IMR-90 (cell line): Measurements from ENCODE around the gene SERPINI2. TPM values are rescaled to one million over a fixed set of nuclear protein-coding genes. Genes with fewer than 3 reads are reported as not detected.

Experiments
- ATAC-seq: fragments of 200-7000 bp; cut with Tn5 transposase; 2 replicates; pipeline ENCODE4 v1.9.1; 2020; ENCODE audit warnings: low read depth, mild to moderate bottlenecking, moderate library complexity
- BruUV-seq: library from RNA; stranded (reverse); fragments of 400-500 nt; replicated peaks from 2 replicates; lab custom pipeline; 2021; lab: Mats Ljungman, UMichigan
- CTCF ChIA-PET: fragments of 300-600 bp; formaldehyde crosslinking; extraction: SDS; loops from one replicate; lab custom pipeline; 2021; ENCODE audit warnings: antibody characterized with exemption; lab: Yijun Ruan, JAX
- POLR2A ChIA-PET: fragments of 300-600 bp; sonication (Branson Sonifier 250); formaldehyde crosslinking; loops from one replicate; lab custom pipeline; 2022; ENCODE audit warnings: antibody characterized with exemption; ENCODE audit not compliant: unreplicated experiment; lab: Charles Lee
- DNase-seq: peaks from one replicate; pipeline ENCODE4 v3.0.0; 2013
- H2AFZ ChIP-seq: replicated peaks from 2 replicates; pipeline ENCODE3; 2013; ENCODE audit warnings: low read length, mild to moderate bottlenecking; ENCODE audit not compliant: poor library complexity
- H2AK5ac ChIP-seq: 2 replicates; pipeline ENCODE4 v1.6.1; 2013; ENCODE audit warnings: low read depth, low read length, inconsistent platforms
- H2AK9ac ChIP-seq: replicated peaks from 2 replicates; pipeline ENCODE3; 2013; ENCODE audit warnings: mild to moderate bottlenecking, low read depth, low read length, moderate library complexity; ENCODE audit not compliant: poor library complexity
- H2BK120ac ChIP-seq: 2 replicates; pipeline ENCODE4 v1.6.1; 2013; ENCODE audit warnings: low read depth, low read length, inconsistent platforms
- H2BK15ac ChIP-seq: 3 replicates; pipeline ENCODE4 v1.6.1; 2013; ENCODE audit warnings: low read depth, low read length, inconsistent platforms
- H2BK20ac ChIP-seq: 2 replicates; pipeline ENCODE4 v1.6.1; 2013; ENCODE audit warnings: low read depth, mild to moderate bottlenecking, inconsistent platforms, low read length, moderate library complexity
- H2BK5ac ChIP-seq: 2 replicates; pipeline ENCODE4 v1.6.1; 2013; ENCODE audit warnings: mild to moderate bottlenecking, low read depth, low read length, inconsistent platforms; ENCODE audit not compliant: poor library complexity, severe bottlenecking
- H3K14ac ChIP-seq: replicated peaks from 2 replicates; pipeline ENCODE4 v1.6.1; 2013; ENCODE audit warnings: low read depth, low read length, inconsistent platforms
- H3K18ac ChIP-seq: 2 replicates; pipeline ENCODE4 v1.6.1; 2013; ENCODE audit warnings: low read depth, low read length, control low read depth
- H3K23ac ChIP-seq: 2 replicates; pipeline ENCODE4 v1.6.1; 2013; ENCODE audit warnings: low read depth, low read length, inconsistent platforms
- H3K27ac ChIP-seq: 2 replicates; pipeline ENCODE4 v1.5.1; 2013; ENCODE audit warnings: mild to moderate bottlenecking, control low read depth, low read length; ENCODE audit not compliant: insufficient read depth
- H3K27me3 ChIP-seq: 2 replicates; pipeline ENCODE4 v1.6.1; 2013; ENCODE audit warnings: low read length; ENCODE audit not compliant: control insufficient read depth, insufficient read depth
- H3K36me3 ChIP-seq: 2 replicates; pipeline ENCODE4 v1.6.1; 2013; ENCODE audit warnings: low read length, mixed read lengths; ENCODE audit not compliant: control insufficient read depth, insufficient read depth
- H3K4ac ChIP-seq: 2 replicates; pipeline ENCODE4 v1.6.1; 2013; ENCODE audit warnings: low read depth, low read length, inconsistent platforms
- H3K4me1 ChIP-seq: 2 replicates; pipeline ENCODE4 v1.6.1; 2013; ENCODE audit warnings: low read length, mixed read lengths; ENCODE audit not compliant: control insufficient read depth, insufficient read depth
- H3K4me2 ChIP-seq: 2 replicates; pipeline ENCODE4 v1.6.1; 2013; ENCODE audit warnings: low read depth, mild to moderate bottlenecking, control low read depth, low read length, moderate library complexity
- H3K4me3 ChIP-seq: 2 replicates; pipeline ENCODE4 v1.5.1; 2013; ENCODE audit warnings: low read depth, mild to moderate bottlenecking, control low read depth, low read length, moderate library complexity; ENCODE audit not compliant: insufficient read depth
- H3K56ac ChIP-seq: 2 replicates; pipeline ENCODE4 v1.6.1; 2013; ENCODE audit warnings: low read length, inconsistent platforms; ENCODE audit not compliant: insufficient read depth; ENCODE audit errors: extremely low read depth
- H3K79me1 ChIP-seq, 2 experiments: 2 replicates each; pipeline ENCODE4 v1.6.1; 2013; ENCODE audit warnings: low read length in 2 of 2, inconsistent platforms in 1 of 2, low read depth in 1 of 2
- H3K9ac ChIP-seq: 2 replicates; pipeline ENCODE4 v1.6.1; 2013; ENCODE audit warnings: low read depth, low read length, control low read depth
- H3K9me1 ChIP-seq: 2 replicates; pipeline ENCODE4 v1.6.1; 2013; ENCODE audit warnings: low read length, inconsistent platforms; ENCODE audit not compliant: insufficient read depth
- H3K9me3 ChIP-seq: 2 replicates; pipeline ENCODE4 v1.6.1; 2013; ENCODE audit warnings: low read length; ENCODE audit not compliant: control insufficient read depth, insufficient read depth
- H4K20me1 ChIP-seq: 2 replicates; pipeline ENCODE4 v1.6.1; 2013; ENCODE audit warnings: low read length, inconsistent platforms; ENCODE audit not compliant: insufficient read depth
- H4K5ac ChIP-seq: 2 replicates; pipeline ENCODE4 v1.6.1; 2013; ENCODE audit warnings: mild to moderate bottlenecking, low read depth, low read length, control low read depth
- H4K8ac ChIP-seq, 2 experiments: 2 replicates each; pipeline ENCODE4 v1.6.1; 2013; ENCODE audit warnings: low read depth in 2 of 2, low read length in 2 of 2, control low read depth in 1 of 2, inconsistent platforms in 1 of 2
- H4K91ac ChIP-seq: 2 replicates; pipeline ENCODE4 v1.6.1; 2013; ENCODE audit warnings: low read depth, low read length, inconsistent platforms; ENCODE audit not compliant: insufficient read depth
- CEBPB ChIP-seq: IDR thresholded peaks from 2 replicates; pipeline ENCODE4 v1.6.1; 2012; ENCODE audit warnings: low read depth, low read length, improper control_type of control experiment
- ELK1 ChIP-seq: fragments of 150-350 bp; IDR thresholded peaks from 2 replicates; pipeline ENCODE4 v1.6.1; 2016; ENCODE audit warnings: low read depth, mild to moderate bottlenecking, low read length, moderate library complexity, borderline replicate concordance
- MAFK ChIP-seq: IDR thresholded peaks from 2 replicates; pipeline ENCODE4 v1.6.1; 2012; ENCODE audit warnings: low read depth, low read length, improper control_type of control experiment
- MXI1 ChIP-seq: IDR thresholded peaks from 2 replicates; pipeline ENCODE4 v1.6.1; 2012; ENCODE audit warnings: low read depth, mild to moderate bottlenecking, low read length, moderate library complexity, borderline replicate concordance
- NFE2L2 ChIP-seq: fragments of 150-350 bp; IDR thresholded peaks from 2 replicates; pipeline ENCODE4 v1.6.1; 2016; ENCODE audit warnings: low read depth, mild to moderate bottlenecking, low read length
- POLR2A ChIP-seq: IDR thresholded peaks from 2 replicates; pipeline ENCODE4 v1.6.1; 2012; ENCODE audit warnings: mild to moderate bottlenecking, low read depth, low read length
- RAD21 ChIP-seq: IDR thresholded peaks from 2 replicates; pipeline ENCODE4 v1.6.1; 2012; ENCODE audit warnings: low read length, improper control_type of control experiment
- RCOR1 ChIP-seq: IDR thresholded peaks from 2 replicates; pipeline ENCODE4 v1.6.1; 2012; ENCODE audit warnings: mild to moderate bottlenecking, low read length, improper control_type of control experiment; ENCODE audit not compliant: insufficient replicate concordance
- RFX5 ChIP-seq: IDR thresholded peaks from 2 replicates; pipeline ENCODE4 v1.8.0; 2012; ENCODE audit warnings: low read depth, mild to moderate bottlenecking, low read length, moderate library complexity
- SMC3 ChIP-seq: fragments of 150-350 bp; IDR thresholded peaks from 2 replicates; pipeline ENCODE4 v1.6.1; 2016; ENCODE audit warnings: low read depth, mild to moderate bottlenecking, antibody characterized with exemption, low read length, moderate library complexity
- USF2 ChIP-seq: fragments of 150-350 bp; IDR thresholded peaks from 2 replicates; pipeline ENCODE4 v1.6.1; 2017; ENCODE audit warnings: mild to moderate bottlenecking, antibody characterized with exemption, low read length, low read depth
- dilution Hi-C: fragments of 300-500 bp; cut with HindIII; formaldehyde crosslinking; loops from one replicate; pipeline ENCODE4 v1.14.3; 2018; ENCODE audit warnings: low sequenced_read_pairs; ENCODE audit not compliant: unreplicated experiment
- in situ Hi-C: fragments of 300-500 bp; cut with MboI; formaldehyde crosslinking; loops from 3 replicates; pipeline ENCODE4 v1.14.3; 2019; ENCODE audit warnings: low sequenced_read_pairs, inconsistent platforms, mixed read lengths
- intact Hi-C: fragments of 100-400 bp; cut with micrococcal nuclease; formaldehyde crosslinking; loops from 2 replicates; pipeline ENCODE4 v1.10.0; 2022
- polyA plus RNA-seq, 3 experiments: library from polyadenylated mRNA; depleted of rRNA; stranded (reverse); fragments of >200 nt; gene quantifications; 2 replicates each; pipeline ENCODE4 v1.2.3, GENCODE V29; 2012; ENCODE audit warnings: low replicate concordance in 1 of 3
- total RNA-seq: library from RNA; depleted of rRNA; stranded (reverse); fragments of >200 nt; gene quantifications from 2 replicates; pipeline ENCODE4 v1.2.3, GENCODE V29; 2012
- TF ChIP-seq, protein P1 (sequence below): conservative IDR thresholded peaks from 2 replicates; pipeline ENCODE4 v1.5.1; 2012; ENCODE audit warnings: mild to moderate bottlenecking, low read depth, low read length, improper control_type of control experiment

SERPINI2 gene
- total and polyA plus RNA-seq, 2 of the 4 experiments (the other 2 are of a cell fraction) = not detected

- intact Hi-C loops = no loop called here
- H4K5ac ChIP-seq = no peak overlapping the region
- no TSS peak for BruUV-seq
Observed at GRCh38 chr3:167445491-167445890, 28.4 kb downstream of the SERPINI2 start.

More at GRCh38 chr3:167445491-167445890, 28.4 kb downstream of the SERPINI2 start:
- H2BK15ac ChIP-seq = no peak overlapping the region
- CTCF ChIA-PET = no interaction called here
- H3K14ac ChIP-seq = no peak overlapping the region
- no peaks in the 10 kb centered on the region for H3K79me1 ChIP-seq
- no peak overlapping the region for H2BK5ac ChIP-seq
- ATAC-seq (no peak), DNase-seq (no peak)
- in situ Hi-C loops = no loop called here
- no peaks in the 10 kb centered on the region for H3K27me3 ChIP-seq
- H3K4me1 ChIP-seq = no peaks in the 10 kb centered on the region
- H3K27ac ChIP-seq = no peak overlapping the region
- no peak overlapping the region for H3K9ac ChIP-seq
- POLR2A ChIA-PET = no interaction called here
- H3K23ac ChIP-seq = no peak overlapping the region
- H4K20me1 ChIP-seq = no peaks in the 10 kb centered on the region
- no peak overlapping the region for H3K18ac ChIP-seq
- H4K91ac ChIP-seq = no peak overlapping the region
- no peak overlapping the region for H3K56ac ChIP-seq
- no peak for TF ChIP-seq RCOR1
- no peak for TF ChIP-seq SMC3
- TF ChIP-seq CEBPB = no peak
- no peak for TF ChIP-seq POLR2A
- TF ChIP-seq RFX5 = no peak
- TF ChIP-seq, protein P1, sequence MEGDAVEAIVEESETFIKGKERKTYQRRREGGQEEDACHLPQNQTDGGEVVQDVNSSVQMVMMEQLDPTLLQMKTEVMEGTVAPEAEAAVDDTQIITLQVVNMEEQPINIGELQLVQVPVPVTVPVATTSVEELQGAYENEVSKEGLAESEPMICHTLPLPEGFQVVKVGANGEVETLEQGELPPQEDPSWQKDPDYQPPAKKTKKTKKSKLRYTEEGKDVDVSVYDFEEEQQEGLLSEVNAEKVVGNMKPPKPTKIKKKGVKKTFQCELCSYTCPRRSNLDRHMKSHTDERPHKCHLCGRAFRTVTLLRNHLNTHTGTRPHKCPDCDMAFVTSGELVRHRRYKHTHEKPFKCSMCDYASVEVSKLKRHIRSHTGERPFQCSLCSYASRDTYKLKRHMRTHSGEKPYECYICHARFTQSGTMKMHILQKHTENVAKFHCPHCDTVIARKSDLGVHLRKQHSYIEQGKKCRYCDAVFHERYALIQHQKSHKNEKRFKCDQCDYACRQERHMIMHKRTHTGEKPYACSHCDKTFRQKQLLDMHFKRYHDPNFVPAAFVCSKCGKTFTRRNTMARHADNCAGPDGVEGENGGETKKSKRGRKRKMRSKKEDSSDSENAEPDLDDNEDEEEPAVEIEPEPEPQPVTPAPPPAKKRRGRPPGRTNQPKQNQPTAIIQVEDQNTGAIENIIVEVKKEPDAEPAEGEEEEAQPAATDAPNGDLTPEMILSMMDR = no peak
- no peak for TF ChIP-seq ELK1
- no peak for TF ChIP-seq RAD21
- TF ChIP-seq NFE2L2 = no peak
- no peak for TF ChIP-seq USF2
- no peak for TF ChIP-seq MAFK
- no peak for TF ChIP-seq MXI1
- no peaks in the 10 kb centered on the region for H3K9me1 ChIP-seq
- no peak overlapping the region for H2AFZ ChIP-seq
- no peak overlapping the region for H2AK9ac ChIP-seq
- no peak overlapping the region for H4K8ac ChIP-seq
- H3K4me2 ChIP-seq = no peak overlapping the region
- no peak overlapping the region for H2BK20ac ChIP-seq
- H3K4ac ChIP-seq = no peak overlapping the region
- dilution Hi-C loops = no loop called here
- no peak overlapping the region for H2BK120ac ChIP-seq
- H3K9me3 ChIP-seq = peaks cover under 1% of the 10 kb centered on the region
- H2AK5ac ChIP-seq = no peak overlapping the region
- no peak overlapping the region for H3K4me3 ChIP-seq
- H3K36me3 ChIP-seq = no peaks in the 10 kb centered on the region
